HG02798 (cell line): ENCODE results near the gene PLA2G2C.

Experiments
- ATAC-seq: cut with Tn5 transposase; IDR thresholded peaks from one replicate; pipeline ENCODE4 v1.9.1; 2021; ENCODE audit warnings: mild to moderate bottlenecking; ENCODE audit not compliant: unreplicated experiment, poor library complexity

PLA2G2C gene

DNA sequence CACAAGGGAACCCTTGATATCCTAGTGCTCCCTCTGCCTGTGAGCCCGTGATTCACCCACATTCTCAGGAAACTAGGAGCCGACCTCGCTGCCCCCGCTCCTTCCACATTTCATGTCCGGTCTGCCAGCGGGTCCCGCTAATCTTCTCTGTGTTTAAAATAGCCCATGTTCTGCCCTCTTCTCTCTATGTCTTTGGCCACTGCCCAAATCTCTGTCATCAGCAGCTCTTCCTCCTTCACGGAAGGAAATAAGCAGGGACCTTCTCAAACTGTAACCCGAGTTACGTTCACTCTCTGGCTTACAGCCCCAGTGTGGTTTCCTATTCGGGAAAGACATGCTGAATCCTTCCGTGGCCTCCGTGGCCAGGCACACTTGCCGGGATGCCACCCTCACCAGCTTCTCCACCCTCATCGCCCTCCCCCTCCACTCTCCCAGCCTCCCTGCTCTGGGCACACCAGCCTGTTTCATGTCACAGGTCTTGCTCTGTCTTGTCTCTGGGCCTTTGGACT lies 21.6 kb downstream of the PLA2G2C start:
- no peak for ATAC-seq

DNA sequence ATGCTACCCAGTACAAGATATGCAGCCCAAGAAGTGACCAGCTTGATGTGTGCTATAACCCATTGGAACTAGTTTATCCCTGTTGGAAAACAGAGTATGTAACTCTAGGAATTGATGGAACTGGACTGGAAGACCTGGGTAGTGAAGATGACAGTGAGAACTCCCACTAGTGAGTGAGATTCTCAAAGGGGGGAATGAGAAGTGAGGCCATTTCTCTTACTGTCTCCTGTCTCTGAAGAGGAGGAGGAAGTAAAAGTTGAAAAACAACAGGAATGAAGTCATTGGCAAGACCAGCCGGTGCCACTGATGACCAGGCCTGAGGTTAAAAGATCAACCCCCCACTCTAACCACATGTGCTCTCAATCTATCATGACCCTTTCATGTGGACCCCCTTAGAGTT lies 26.3 kb downstream of the PLA2G2C start:
- no peak for ATAC-seq

DNA sequence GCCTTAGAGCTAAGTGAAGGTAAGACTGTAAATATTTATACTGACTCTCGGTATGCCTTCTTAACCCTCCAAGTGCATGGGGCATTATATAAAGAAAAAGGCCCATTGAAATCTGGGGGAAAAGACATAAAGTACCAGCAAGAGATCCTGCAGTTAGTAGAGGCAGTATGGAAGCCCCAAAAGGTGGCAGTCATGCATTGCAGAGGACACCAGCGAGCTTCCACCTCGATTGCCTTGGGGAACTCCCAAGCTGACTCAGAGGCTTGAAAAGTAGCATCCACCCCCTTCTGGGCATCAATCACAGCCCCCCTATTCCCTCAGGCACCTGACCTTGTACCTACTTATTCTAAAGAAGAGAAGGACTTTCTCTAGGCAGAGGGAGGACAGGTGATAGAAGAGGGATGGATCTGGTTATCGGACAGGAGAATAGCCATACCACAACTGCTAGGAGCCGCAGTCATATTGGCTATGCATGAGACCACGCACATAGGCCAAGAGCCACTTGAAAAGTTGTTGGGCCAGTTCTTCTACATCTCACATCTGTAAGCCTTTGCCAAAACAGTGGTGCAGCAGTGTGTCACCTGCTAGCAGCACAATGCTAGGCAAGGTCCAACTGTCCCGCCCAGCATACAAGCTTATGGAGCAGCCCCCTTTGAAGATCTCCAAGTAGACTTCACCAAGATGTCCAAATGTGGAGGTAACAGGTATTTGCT lies 27.8 kb downstream of the PLA2G2C start:
- ATAC-seq = no peak

DNA sequence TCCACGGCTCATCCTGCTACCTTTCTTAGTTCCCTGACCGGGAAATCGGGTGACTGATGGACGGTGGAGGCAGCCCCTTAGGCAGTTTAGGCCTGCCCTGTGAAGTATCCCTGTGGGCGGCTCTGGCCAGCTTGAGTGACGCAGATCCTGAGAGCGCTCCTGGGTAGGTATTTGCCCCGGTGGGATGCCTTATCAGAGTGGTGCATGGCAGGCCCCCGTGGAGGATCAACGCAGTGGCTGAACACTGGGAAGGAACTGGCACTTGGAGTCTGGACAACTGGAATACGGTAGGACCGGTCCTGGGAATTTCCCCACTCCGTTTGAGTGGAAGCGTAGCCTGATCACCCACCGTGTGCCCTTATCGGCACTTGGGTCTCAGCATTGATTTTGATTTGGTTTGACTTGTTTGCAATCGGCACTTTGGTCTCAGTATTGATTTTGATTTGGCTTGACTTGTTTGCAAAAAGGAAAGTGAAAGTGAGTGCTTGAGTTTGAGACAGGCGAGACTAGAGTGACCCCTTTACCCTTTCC lies 32.0 kb downstream of the PLA2G2C start:
- ATAC-seq = no peak

DNA sequence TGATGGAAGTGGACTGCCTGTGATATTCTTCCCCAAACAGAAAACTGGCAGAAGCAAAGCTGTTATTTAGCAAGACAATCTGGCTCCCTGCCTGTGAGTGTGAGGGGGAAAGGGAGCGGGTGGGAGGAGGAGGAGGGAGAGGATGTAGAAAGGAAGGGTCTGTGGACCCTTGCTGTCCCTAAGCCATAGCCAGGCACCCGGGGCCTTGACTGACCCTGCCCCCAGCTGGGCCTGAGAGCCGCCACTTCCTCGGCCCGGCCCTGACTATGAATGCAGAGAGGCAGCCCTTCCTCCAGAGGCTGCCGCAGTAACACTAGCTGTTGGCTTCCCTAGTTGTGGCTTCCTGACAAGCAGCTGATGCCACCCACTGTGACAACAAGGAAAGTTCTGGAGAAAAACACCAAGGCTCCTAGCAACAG lies 33.3 kb downstream of the PLA2G2C start:
- no peak for ATAC-seq

DNA sequence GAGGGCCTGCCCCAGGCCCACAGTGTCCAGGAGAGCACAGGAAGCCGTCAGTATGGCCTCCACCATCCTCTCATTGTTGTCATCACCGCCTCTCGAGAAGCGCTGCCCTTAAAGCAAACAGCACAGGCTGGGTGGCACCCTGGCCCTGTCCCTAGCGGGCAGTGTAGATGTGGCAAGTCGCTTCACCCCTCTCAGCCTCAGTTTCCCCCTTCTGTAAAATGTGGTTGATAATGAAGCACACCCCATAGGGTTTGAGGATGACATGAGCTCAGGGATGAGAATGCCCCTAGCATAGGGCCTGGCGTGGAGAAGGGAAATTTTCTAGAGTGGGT lies 33.8 kb downstream of the PLA2G2C start:
- ATAC-seq = peak; percentile 6

DNA sequence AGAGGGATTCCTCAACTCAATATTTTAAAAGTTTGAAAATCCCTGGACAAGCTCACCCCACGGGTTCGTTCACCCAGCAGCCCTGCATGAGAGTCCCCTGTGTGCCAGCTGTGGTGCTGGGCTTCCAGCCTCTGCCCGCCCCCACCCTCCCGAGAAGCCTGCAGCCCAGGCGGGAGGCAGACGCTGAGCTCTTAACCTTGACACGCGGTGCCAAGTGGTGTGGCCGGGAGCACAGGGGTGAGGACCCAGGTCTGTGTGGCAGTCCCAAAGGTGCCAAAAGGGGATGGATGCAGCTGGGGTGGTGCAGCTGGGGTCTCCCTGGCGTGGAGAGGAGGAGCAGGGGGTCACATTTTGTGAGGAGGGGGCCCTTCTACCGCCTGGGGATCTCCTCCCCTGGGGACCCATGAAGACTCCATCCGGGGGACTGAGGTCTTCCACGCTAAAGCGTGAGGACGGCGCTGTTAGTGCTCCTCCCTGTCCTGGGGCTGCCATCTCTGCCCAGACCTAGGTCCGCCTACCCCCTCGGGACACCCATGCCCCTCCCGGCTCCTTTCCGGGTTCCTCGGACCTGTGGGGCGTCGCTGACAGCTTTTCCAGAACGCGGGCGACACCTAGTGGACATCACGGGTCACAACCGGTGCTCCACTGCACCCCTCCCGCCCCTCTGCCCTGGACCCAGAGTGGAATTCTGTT lies 34.3 kb downstream of the PLA2G2C start:
- peak; percentile 65 for ATAC-seq

DNA sequence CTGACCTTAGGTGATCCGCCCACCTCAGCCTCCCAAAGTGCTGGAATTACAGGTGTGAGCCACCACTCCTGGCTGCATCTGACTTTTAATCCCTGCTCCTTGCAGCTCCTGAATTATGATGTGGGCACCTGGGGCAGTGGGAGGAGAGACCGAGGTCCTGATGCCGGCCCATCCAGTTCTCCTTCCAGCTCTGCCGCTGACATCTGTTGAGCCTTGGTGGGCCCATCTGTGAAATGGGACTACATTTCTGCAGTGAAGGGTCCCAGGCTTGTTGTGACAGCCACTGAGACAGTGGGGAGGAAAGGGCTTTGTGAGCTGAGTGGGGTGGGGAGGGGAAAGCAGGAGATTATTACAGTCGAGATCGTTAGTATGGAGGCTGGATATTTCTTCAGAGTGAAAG lies 35.3 kb downstream of the PLA2G2C start:
- ATAC-seq = no peak

DNA sequence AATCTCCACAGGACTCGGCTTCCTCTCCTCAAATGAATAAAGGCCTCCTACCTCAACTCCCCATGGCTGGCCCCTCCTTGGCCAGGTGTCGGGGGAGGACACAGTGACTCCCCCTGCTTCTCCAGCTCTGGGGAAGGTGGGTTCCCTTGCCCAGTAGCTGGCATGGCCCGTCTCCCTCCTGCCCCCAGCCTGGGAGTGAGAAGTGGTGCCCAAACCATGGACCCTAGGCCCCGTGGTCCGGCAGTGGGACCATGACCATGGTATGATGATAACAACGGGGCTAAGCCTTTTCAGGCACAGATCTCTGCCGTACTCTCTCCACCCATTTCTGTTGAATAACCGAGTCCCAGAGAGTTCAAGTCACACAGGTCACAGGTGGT lies 36.0 kb downstream of the PLA2G2C start:
- no peak for ATAC-seq

DNA sequence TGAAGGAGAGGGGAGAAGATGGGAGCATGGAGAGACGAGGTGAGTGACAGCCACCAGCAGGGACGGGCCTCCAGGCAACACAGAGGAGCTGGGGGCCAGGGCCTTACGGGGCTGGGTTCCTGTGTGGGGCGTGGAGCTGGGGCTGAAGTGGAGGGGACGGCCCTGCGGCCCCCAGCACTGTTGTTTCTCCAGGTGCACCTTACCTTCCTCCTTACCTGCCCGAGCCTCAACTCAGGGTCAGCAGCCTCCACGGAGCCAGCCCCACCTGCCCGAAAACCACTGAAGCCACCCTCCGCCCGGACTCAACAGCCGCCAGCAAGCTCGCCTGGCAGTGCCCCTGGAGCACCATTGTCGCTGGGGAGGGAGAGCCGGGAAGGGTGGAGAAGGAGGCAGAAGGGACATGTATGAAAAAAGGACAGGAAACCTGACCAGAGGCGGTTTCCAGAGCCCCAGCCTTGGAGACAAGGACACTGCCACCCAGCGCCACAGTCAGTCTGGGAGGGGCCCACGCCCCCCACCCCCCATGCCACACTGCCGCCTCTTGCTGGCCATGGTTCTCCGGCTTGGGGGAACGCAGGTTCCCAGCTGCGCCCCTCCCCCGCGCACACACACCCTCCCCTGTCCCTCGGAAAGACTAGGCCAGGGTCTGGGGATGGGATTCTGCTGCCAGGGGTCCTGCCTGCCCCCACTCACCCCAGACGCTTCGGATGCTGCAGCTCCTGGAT lies 36.6 kb downstream of the PLA2G2C start:
- no peak for ATAC-seq

DNA sequence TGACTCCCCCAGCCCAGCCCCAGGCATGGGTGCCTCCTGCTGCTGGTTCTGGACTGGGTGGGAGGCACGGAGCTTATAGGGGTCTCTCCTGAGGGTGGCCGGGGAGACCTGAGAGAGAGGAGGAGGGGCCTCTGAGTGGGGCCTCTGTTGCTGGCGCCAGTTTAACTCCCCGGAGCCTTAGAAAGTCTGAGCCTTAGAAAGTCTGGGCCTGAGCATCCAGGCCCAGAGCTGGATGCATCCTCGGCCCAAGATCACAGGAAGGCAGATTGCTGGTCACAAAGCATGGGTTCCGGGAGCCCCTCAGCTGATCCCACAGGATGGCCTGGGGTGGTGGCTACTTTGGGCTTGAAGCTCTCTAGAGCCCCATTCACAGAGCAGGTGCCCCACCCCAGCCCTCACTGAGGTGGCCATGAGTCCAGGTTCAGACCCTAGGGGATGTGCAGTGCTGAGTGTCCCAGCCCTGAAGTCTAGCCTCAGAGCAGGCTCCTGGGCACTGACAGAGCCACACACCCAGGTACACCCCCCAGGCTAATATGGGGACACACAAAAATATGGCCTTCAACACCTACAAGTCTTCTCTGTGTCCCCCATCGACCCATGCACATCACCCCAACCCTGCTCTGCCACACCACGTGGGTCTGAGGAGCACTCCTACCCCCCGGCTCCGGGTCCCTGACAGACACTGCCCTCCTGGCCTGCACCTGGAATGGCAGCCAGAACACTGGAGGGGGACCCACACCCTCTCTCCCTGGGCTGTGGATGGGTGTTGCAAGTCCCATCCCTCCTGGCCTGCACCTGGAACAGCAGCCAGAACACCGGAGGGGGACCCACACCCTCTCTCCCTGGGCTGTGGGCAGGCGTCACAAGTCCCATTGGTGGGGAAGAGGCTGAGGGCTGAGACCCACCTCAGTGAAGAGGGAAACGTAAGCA lies 37.5 kb downstream of the PLA2G2C start:
- no peak for ATAC-seq

DNA sequence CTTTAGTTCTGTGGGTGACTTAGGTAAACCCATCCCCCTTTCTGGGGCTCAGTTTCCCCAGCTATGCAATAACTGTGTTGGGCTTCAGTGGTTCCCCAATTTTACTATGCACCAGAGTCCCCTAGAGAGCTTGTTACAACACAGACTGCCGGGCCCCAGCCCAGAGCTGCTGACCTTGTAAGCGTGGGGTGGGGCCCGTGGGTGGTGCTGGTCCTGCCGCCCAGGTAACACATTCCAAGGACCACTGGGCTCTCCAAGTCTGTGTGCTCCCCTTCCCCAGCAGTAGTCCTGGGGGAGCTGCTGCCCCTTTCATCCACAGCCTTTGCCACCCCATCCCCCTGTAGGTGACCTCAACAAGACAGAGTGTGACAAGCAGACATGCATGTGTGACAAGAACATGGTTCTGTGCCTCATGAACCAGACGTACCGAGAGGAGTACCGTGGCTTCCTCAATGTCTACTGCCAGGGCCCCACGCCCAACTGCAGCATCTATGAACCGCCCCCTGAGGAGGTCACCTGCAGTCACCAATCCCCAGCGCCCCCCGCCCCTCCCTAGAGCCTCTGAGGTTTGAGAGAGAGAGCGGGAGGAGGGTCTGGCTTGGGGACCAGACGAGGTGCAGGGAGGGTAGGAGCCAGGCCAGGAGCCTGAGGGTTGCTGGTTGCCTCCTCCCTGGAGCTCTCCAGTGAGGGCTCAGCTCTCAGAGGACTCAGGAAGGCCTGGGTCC lies 38.3 kb downstream of the PLA2G2C start:
- ATAC-seq = no peak

DNA sequence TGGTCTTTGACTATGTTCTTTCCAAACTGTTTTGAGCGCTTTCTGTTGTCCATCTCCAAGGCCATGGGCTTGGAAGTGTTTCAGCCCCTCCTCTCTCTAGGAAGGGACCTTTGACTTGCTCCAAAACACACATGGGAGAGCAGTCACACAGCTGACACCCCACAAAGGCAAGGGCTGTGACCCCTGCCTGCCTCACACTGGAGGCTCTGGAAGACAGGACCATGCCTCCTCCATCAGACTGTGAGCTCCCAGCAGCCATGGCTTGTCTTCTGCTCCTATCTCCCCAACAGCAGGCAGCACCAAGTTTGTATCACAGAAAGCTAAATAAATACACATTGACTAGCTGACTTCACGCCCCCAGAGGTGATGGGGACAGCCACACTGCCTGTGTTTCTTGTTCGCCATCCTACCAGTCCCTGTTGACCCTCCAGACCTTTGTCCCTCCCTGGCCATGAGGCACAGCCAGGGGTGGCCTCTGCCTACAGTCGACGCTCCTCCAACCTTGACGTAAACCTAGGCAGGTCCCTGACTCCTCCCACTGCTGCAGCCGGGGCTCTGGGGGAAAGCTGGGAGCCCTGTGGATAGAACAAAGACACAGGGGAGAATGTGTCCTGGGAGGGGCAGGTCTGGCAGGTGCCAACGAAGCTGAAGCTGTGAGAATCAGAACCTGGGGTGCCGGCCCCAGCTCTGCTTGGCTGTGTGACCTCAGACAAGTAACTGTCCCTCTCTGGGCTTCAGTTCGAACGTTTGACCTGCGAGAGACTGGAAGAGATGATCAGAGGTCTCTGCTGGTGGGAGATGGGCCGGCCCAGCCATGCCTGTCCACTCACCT lies 42.4 kb downstream of the PLA2G2C start:
- ATAC-seq = no peak

DNA sequence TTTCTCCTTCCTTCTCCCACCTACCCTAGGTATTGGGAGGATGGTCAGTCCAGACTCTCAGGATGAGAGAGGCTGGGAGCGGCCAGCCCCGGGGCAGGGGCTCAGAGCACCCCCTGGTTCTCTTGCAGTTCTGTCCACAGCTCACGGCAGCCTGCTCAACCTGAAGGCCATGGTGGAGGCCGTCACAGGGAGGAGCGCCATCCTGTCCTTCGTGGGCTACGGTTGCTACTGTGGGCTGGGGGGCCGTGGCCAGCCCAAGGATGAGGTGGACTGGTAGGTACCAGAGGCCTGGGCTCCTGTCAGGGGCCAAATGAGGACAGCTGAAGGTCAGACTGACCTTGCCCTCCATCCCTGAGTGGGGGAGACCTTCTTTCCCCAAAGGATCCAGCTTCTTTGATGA lies 43.0 kb downstream of the PLA2G2C start:
- ATAC-seq = no peak

DNA sequence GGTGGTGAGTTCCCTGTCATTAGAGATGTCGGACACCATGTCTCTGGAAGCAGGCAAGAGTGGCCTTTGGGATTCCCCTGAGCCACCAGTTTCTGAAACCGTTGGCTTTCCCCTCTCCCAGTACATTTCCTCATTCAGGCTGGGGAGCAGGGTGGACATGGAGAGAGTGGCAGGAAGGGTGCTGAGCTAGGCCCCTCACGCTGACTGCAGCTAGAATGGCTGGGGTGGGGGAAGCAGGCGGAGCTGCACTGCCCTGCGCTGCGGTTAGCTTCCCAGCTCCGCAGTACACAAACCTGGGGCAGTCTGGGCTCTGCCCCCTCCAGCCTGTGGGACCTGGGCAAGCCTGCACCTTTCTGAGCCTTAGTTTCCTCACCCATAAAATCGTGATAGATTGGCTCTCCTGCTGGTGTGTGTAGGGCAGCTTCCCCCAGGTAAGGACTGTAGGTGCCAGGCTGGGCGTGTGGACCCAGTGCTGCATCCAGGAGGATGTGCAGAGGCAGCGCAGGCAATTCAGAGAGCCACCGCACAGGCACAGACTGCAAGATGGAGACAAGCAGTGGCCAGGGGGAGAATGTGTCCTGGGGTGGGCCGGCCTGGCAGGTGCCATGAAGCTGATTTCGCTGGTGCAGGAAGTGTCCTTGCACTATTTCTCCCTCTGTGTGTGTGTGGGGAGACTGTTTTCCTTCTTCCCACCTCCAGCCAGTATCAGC lies 44.2 kb downstream of the PLA2G2C start:
- ATAC-seq = no peak

DNA sequence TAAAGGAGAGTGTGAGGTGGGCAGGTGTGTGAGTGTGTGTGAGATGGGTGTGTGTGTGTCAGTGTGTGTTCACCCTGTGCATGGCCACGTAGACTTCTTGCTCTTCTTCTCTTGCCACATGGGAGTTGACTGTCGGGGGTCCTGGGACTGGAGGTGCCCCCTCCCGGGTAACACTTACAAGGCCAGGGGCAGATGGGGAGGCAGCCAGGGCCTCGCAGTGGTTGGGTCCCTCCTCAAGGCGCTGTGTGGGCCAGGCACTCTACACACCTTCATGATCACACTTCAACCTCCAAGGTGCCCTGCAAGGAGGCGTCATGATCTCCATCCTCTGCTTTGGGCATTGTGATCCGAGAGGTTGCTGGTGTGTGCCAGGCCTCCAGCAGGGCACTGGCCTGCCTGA lies 44.9 kb downstream of the PLA2G2C start:
- ATAC-seq = no peak

DNA sequence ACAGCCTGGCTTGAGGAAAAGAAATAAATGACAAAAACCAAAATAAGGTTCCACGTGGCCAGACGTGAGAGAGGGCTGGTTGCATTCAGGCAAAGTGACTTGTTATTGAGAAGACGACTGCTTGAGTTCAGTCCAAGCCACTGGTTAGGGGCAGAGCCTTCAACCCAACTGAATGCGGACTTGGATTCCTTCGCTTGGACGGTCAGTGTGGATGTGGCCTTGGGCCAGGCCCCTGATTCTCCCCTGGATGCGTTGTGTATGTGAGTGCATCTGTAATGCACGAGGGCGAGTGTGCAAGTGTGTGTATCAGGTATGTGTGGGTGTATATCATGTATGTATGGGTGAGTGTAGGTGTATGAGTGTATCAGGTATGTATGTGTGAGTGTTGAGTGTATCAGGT lies 45.3 kb downstream of the PLA2G2C start:
- no peak for ATAC-seq
